MM.1S (cell line): ENCODE measurements around the gene MRE11.

Experiments used
- CTCF ChIP-seq: fragments of 300-600 bp; sonication (generic); IDR thresholded peaks from 2 replicates; pipeline ENCODE4 v1.5.1; 2016; ENCODE audit warnings: antibody characterized with exemption, low read length, mixed read lengths
- EZH2 ChIP-seq: fragments of 300-600 bp; sonication (generic); optimal IDR thresholded peaks from 2 replicates; pipeline ENCODE3; 2017; ENCODE audit warnings: low read depth, mild to moderate bottlenecking, antibody characterized with exemption, low read length, mixed read lengths

- TF ChIP-seq CTCF (no peak), EZH2 (no peak)
Observed at GRCh38 chr11:94449437-94449836, 44.2 kb downstream of the MRE11 start.
